Measurements from ENCODE around the gene PDCD2L. TPM values are rescaled to one million over a fixed set of nuclear protein-coding genes. Genes with fewer than 3 reads are reported as not detected.

PDCD2L gene, protein sequence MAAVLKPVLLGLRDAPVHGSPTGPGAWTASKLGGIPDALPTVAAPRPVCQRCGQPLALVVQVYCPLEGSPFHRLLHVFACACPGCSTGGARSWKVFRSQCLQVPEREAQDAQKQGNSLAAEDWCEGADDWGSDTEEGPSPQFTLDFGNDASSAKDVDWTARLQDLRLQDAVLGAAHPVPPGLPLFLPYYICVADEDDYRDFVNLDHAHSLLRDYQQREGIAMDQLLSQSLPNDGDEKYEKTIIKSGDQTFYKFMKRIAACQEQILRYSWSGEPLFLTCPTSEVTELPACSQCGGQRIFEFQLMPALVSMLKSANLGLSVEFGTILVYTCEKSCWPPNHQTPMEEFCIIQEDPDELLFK
- total RNA-seq (10 to 100 TPM in 4 of 5 donors, 1 to 10 TPM in 1; 9.4 to 14.8 (median 14.2) TPM), total RNA-seq (1.1 to 22.3 (median 3.5) reads per million in 29 experiments)
- total RNA-seq (2013) = 11.5 TPM

GRCh38 chr19:34404109-34404909, at the start of gene PDCD2L:
PDCD2L (plus strand) TSS chr19:34404399; CDS start chr19:34404431, 32 bp downstream.
- H3K4me1 ChIP-seq (ENCODE audit: control insufficient read depth in 1 of 2, extremely low read depth in 1 of 2, insufficient read depth in 2 of 2, low read length in 2 of 2) = peaks cover 2 to 26% of the 10 kb centered on the region in 2 experiments
- DNase-seq (peak; percentile 78 to 97 (median 90)), ATAC-seq (replicated peaks in 1 of 4) (peak; percentile 96 to 97 (median 96))
- peak within 1 kb of the TSS; percentile 61 for H3K27ac ChIP-seq (ENCODE audit: low read length)
- peaks cover 22 to 31% (median 27%) of the 10 kb centered on the region in 3 donors for H3K4me1 Mint-ChIP-seq
- WGBS (ENCODE audit: insufficient coverage) = under 1% methylated on average over 58 of the region's 69 CpGs
- peaks cover 0 to 22% of the 10 kb centered on the region in 2 donors for H3K36me3 ChIP-seq (ENCODE audit: control insufficient read depth in 2 of 2, extremely low read depth in 1 of 2, insufficient read depth in 1 of 2, low read length in 1 of 2)
- no peaks in the 10 kb centered on the region for H3K27me3 ChIP-seq (replicated peaks in 1 of 2; ENCODE audit: control insufficient read depth in 2 of 2, extremely low read depth in 1 of 2, insufficient read depth in 2 of 2, low read length in 1 of 2)
- H3K4me3 ChIP-seq (ENCODE audit: control insufficient read depth in 1 of 2, extremely low read depth in 1 of 2, low read length in 1 of 2) = peak within 1 kb of the TSS; percentile 90 to 99
- H3K27me3 Mint-ChIP-seq = no peaks in the 10 kb centered on the region
- no peaks in the 10 kb centered on the region for H3K9me3 Mint-ChIP-seq
- peak within 1 kb of the TSS; percentile 90 to 93 (median 91) for H3K4me3 Mint-ChIP-seq
- CTCF ChIA-PET = no interaction called here
- POLR2A ChIA-PET = interaction anchor here in 1 of 2 donors (0.6 kb wide), 1 partner anchor 96 kb away, joined by 3 read pairs; no protein-coding TSS in a partner anchor
- H3K27ac Mint-ChIP-seq = peak within 1 kb of the TSS; percentile 86
- H3K9me3 ChIP-seq = no peaks in the 10 kb centered on the region
- peaks cover 17% of the 10 kb centered on the region for H3K36me3 Mint-ChIP-seq

GRCh38 chr19:34355201-34355600, 49.0 kb upstream of the PDCD2L start:
- ATAC-seq (replicated peaks in 1 of 4) (no peak), DNase-seq (no peak)
- Mint-ChIP-seq H3K36me3 (peaks cover 5% of the 10 kb centered on the region), H3K4me1 (peaks cover 29 to 45% (median 37%) of the 10 kb centered on the region in 3 donors), H3K27ac (no peak overlapping the region), H3K27me3 (no peaks in the 10 kb centered on the region), H3K9me3 (no peaks in the 10 kb centered on the region), H3K4me3 (no peak overlapping the region)
- Histone ChIP-seq H3K27ac (ENCODE audit: low read length) (no peak overlapping the region), H3K9me3 (no peaks in the 10 kb centered on the region), H3K4me1 (ENCODE audit: control insufficient read depth in 1 of 2, extremely low read depth in 1 of 2, insufficient read depth in 2 of 2, low read length in 2 of 2) (peaks cover 16 to 44% of the 10 kb centered on the region in 2 experiments), H3K4me3 (ENCODE audit: control insufficient read depth in 1 of 2, extremely low read depth in 1 of 2, low read length in 1 of 2) (no peak overlapping the region), H3K36me3 (ENCODE audit: control insufficient read depth in 2 of 2, extremely low read depth in 1 of 2, insufficient read depth in 1 of 2, low read length in 1 of 2) (peaks cover 6 to 23% of the 10 kb centered on the region in 2 donors), H3K27me3 (replicated peaks in 1 of 2; ENCODE audit: control insufficient read depth in 2 of 2, extremely low read depth in 1 of 2, insufficient read depth in 2 of 2, low read length in 1 of 2) (no peaks in the 10 kb centered on the region)
- WGBS (ENCODE audit: insufficient coverage) = 95% methylated on average over 3 of the region's 8 CpGs
- ChIA-PET CTCF (no interaction called here), POLR2A (no interaction called here)

DNA sequence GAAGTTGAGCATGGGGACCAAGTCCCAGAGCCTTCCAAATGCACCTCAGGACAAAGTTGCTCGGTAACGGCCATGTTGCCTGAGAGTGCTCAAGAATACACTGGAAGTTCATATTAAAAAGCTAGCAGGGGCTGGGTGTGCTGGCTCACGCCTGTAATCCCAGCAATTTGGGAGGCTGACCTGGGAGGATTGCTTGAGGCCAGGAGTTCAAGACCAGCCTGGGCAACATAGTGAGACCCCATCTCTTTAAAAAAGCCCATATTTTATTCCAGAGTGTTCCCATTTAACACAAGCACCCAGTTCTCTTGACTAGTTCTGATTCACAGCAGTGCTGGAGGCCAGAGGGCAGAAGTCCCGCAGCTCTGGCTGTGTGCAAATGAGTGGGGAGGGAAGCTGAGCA, 47.3 kb upstream of the PDCD2L start:
- no peak for ATAC-seq (replicated peaks in 1 of 4)
- Mint-ChIP-seq H3K27ac (no peak overlapping the region), H3K4me3 (no peak overlapping the region), H3K4me1 (peaks cover 19 to 33% (median 26%) of the 10 kb centered on the region in 3 donors), H3K9me3 (no peaks in the 10 kb centered on the region), H3K27me3 (no peaks in the 10 kb centered on the region), H3K36me3 (peaks cover 4% of the 10 kb centered on the region)
- POLR2A ChIA-PET = no interaction called here
- no peaks in the 10 kb centered on the region for H3K9me3 ChIP-seq
- H3K4me1 ChIP-seq (ENCODE audit: control insufficient read depth in 1 of 2, extremely low read depth in 1 of 2, insufficient read depth in 2 of 2, low read length in 2 of 2) = peaks cover 9 to 27% of the 10 kb centered on the region in 2 experiments
- H3K27ac ChIP-seq (ENCODE audit: low read length) = no peak overlapping the region
- peaks cover 6 to 20% of the 10 kb centered on the region in 2 donors for H3K36me3 ChIP-seq (ENCODE audit: control insufficient read depth in 2 of 2, extremely low read depth in 1 of 2, insufficient read depth in 1 of 2, low read length in 1 of 2)
- no peak for DNase-seq
- no peaks in the 10 kb centered on the region for H3K27me3 ChIP-seq (replicated peaks in 1 of 2; ENCODE audit: control insufficient read depth in 2 of 2, extremely low read depth in 1 of 2, insufficient read depth in 2 of 2, low read length in 1 of 2)
- CTCF ChIA-PET = interaction anchor here in 1 of 2 donors (0.6 kb wide), 1 partner anchor 25 kb away, joined by 5 read pairs; no protein-coding TSS in a partner anchor
- H3K4me3 ChIP-seq (ENCODE audit: control insufficient read depth in 1 of 2, extremely low read depth in 1 of 2, low read length in 1 of 2) = no peak overlapping the region
- WGBS (ENCODE audit: insufficient coverage) = 96% methylated on average over 3 of the region's 4 CpGs

- ATAC-seq (replicated peaks in 1 of 4) (no peak), DNase-seq (no peak)
- H3K36me3 ChIP-seq (ENCODE audit: control insufficient read depth in 2 of 2, extremely low read depth in 1 of 2, insufficient read depth in 1 of 2, low read length in 1 of 2) = peaks cover 4 to 17% of the 10 kb centered on the region in 2 donors
- H3K4me3 ChIP-seq (ENCODE audit: control insufficient read depth in 1 of 2, extremely low read depth in 1 of 2, low read length in 1 of 2) = no peak overlapping the region
- H3K27ac ChIP-seq (ENCODE audit: low read length) = no peak overlapping the region
- ChIA-PET POLR2A (no interaction called here), CTCF (interaction anchor here in 1 of 2 donors (0.6 kb wide), 1 partner anchor 26 kb away, joined by 5 read pairs; no protein-coding TSS in a partner anchor)
- WGBS (ENCODE audit: insufficient coverage) = no CpG with 5 or more reads among the region's 4 CpGs
- peaks cover 9 to 22% of the 10 kb centered on the region in 2 experiments for H3K4me1 ChIP-seq (ENCODE audit: control insufficient read depth in 1 of 2, extremely low read depth in 1 of 2, insufficient read depth in 2 of 2, low read length in 2 of 2)
- no peaks in the 10 kb centered on the region for H3K27me3 Mint-ChIP-seq
- H3K36me3 Mint-ChIP-seq = peaks cover 4% of the 10 kb centered on the region
- H3K9me3 Mint-ChIP-seq = no peaks in the 10 kb centered on the region
- H3K9me3 ChIP-seq = no peaks in the 10 kb centered on the region
- H3K4me3 Mint-ChIP-seq = peak overlapping the region; percentile 30 to 56 (median 39)
- peak overlapping the region; percentile 69 to 72 for H3K27ac Mint-ChIP-seq
- H3K4me1 Mint-ChIP-seq = peaks cover 19 to 28% (median 23%) of the 10 kb centered on the region in 3 donors
- no peaks in the 10 kb centered on the region for H3K27me3 ChIP-seq (replicated peaks in 1 of 2; ENCODE audit: control insufficient read depth in 2 of 2, extremely low read depth in 1 of 2, insufficient read depth in 2 of 2, low read length in 1 of 2)
These were observed 46.8 kb upstream of the PDCD2L start for GRCh38 chr19:34357431-34357830.

DNA sequence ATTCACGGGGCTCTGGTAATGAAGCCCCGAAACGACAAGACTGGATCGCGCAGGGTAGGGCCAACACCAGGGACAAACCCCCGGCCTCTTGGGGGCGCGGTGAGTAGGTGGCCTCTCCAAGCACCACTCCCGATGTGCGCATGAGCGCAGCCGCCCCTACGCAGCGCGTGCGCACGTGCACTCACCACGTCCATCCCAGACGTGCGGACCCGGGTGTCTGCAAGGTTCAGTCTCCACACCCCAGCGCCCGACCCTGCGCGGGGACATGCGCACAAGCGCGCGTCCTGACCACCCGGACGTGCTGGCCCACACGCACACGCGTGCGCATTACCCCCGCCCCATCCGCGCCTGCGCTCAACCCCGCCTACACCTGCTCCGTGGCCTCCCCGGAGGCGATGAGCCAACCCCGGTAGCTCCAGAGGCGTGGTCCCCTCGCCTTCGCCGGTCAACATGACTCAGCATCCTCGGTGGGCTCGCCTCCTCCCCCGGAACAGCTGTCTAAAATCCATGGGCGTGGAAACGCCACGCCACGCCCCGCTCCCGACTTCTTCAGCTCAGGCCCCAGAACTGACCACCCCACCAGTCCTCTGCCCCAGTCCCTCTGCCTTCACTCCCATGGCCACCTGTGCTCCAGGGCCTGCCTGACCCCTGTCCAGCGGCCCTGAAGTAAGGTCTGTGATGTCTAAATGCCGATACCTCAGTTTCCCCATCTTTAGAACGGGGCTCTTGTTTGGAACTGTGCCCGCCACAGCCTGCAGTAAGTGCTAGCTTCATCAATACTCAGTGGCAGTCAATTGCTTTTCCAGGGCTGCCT, 44.9 kb upstream of the PDCD2L start:
- peaks cover 9 to 22% of the 10 kb centered on the region in 2 experiments for H3K4me1 ChIP-seq (ENCODE audit: control insufficient read depth in 1 of 2, extremely low read depth in 1 of 2, insufficient read depth in 2 of 2, low read length in 2 of 2)
- H3K36me3 Mint-ChIP-seq = peaks cover 4% of the 10 kb centered on the region
- H3K27ac ChIP-seq (ENCODE audit: low read length) = peak overlapping the region; percentile 83
- H3K9me3 Mint-ChIP-seq = no peaks in the 10 kb centered on the region
- H3K36me3 ChIP-seq (ENCODE audit: control insufficient read depth in 2 of 2, extremely low read depth in 1 of 2, insufficient read depth in 1 of 2, low read length in 1 of 2) = peaks cover 0 to 6% of the 10 kb centered on the region in 2 donors
- peak overlapping the region; percentile 79 to 88 (median 84) for H3K4me3 Mint-ChIP-seq
- ChIA-PET CTCF (interaction anchor here (0.6 to 1.5 kb wide), 5 partner anchors 9 to 1285 kb away, joined by 3 to 4 read pairs (median 3); no protein-coding TSS in a partner anchor), POLR2A (interaction anchor here in 1 of 2 donors (0.5 kb wide), 1 partner anchor 1385 kb away, joined by 4 read pairs; no protein-coding TSS in a partner anchor)
- peak; percentile 87 to 91 (median 89) for ATAC-seq (replicated peaks in 1 of 4)
- H3K27ac Mint-ChIP-seq = peak overlapping the region; percentile 90 to 95
- H3K27me3 Mint-ChIP-seq = no peaks in the 10 kb centered on the region
- H3K27me3 ChIP-seq (replicated peaks in 1 of 2; ENCODE audit: control insufficient read depth in 2 of 2, extremely low read depth in 1 of 2, insufficient read depth in 2 of 2, low read length in 1 of 2) = no peaks in the 10 kb centered on the region
- DNase-seq = peak; percentile 70 to 95 (median 84)
- H3K4me1 Mint-ChIP-seq = peaks cover 20 to 31% (median 23%) of the 10 kb centered on the region in 3 donors
- WGBS (ENCODE audit: insufficient coverage) = 5% methylated on average over 60 of the region's 61 CpGs
- peak overlapping the region; percentile 56 to 65 for H3K4me3 ChIP-seq (ENCODE audit: control insufficient read depth in 1 of 2, extremely low read depth in 1 of 2, low read length in 1 of 2)
- no peaks in the 10 kb centered on the region for H3K9me3 ChIP-seq

Data from T-cell (primary cell).